Measurements from ENCODE around the gene FAM180A. TPM values are rescaled to one million over a fixed set of nuclear protein-coding genes. Genes with fewer than 3 reads are reported as not detected.

Gene FAM180A
- total RNA-seq, 2 donors from 2014 or later = 79.1 to 133 TPM

GRCh38 chr7:135733603-135734342 is 14.8 kb downstream of the FAM180A start:
- no peak overlapping the region for H3K4me3 ChIP-seq
- TF ChIP-seq CTCF (IDR thresholded peaks at IDR 0.05) = no peak
- H3K27me3 ChIP-seq (replicated peaks; ENCODE audit: insufficient read depth) = no peaks in the 10 kb centered on the region
- DNase-seq (ENCODE audit: low spot score) (no peak), ATAC-seq (ENCODE audit: insufficient number of reproducible peaks, low FRiP score, low read depth) (no peak)
- no peaks in the 10 kb centered on the region for H3K9me3 ChIP-seq
- H3K4me1 ChIP-seq (ENCODE audit: control insufficient read depth in 1 of 2, low read depth in 2 of 2) = peaks cover 0 to 27% of the 10 kb centered on the region in 2 donors
- no peak overlapping the region for H3K27ac ChIP-seq
- H3K36me3 ChIP-seq = peaks cover 38% of the 10 kb centered on the region

DNA sequence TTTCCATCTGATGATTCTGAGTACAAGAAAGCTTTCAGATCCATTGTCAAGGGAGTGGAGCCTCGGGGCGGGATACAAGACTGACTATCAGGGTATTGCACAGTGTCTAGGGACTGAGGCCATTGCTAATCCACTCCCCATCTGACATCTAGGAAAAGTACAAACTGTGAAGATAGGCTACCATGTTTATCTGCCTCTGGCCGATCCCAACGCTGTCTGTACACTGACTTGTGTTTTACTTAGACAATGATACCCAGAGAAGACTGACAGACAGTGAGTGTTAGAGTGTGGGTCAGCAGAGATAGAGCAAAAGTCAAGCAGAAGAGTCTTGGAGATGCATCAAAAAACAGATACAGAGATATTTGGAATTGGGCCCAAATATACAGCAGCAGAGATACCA is 17.5 kb downstream of the FAM180A start:
- no peak overlapping the region for H3K4me3 ChIP-seq
- H3K9me3 ChIP-seq = no peaks in the 10 kb centered on the region
- peaks cover 0 to 16% of the 10 kb centered on the region in 2 donors for H3K4me1 ChIP-seq (ENCODE audit: control insufficient read depth in 1 of 2, low read depth in 2 of 2)
- no peak for TF ChIP-seq CTCF (IDR thresholded peaks at IDR 0.05)
- H3K27me3 ChIP-seq (replicated peaks; ENCODE audit: insufficient read depth) = no peaks in the 10 kb centered on the region
- no peak for DNase-seq (ENCODE audit: low spot score)
- no peak for ATAC-seq (ENCODE audit: insufficient number of reproducible peaks, low FRiP score, low read depth)
- peaks cover 28% of the 10 kb centered on the region for H3K36me3 ChIP-seq
- H3K27ac ChIP-seq = no peak overlapping the region

GRCh38 chr7:135729230-135729629 is 19.4 kb downstream of the FAM180A start:
- DNase-seq (ENCODE audit: low spot score) (no peak), ATAC-seq (ENCODE audit: insufficient number of reproducible peaks, low FRiP score, low read depth) (no peak)
- Histone ChIP-seq H3K4me1 (ENCODE audit: control insufficient read depth in 1 of 2, low read depth in 2 of 2) (peaks cover 0 to 16% of the 10 kb centered on the region in 2 donors), H3K27ac (no peak overlapping the region), H3K4me3 (no peak overlapping the region), H3K9me3 (no peaks in the 10 kb centered on the region), H3K27me3 (replicated peaks; ENCODE audit: insufficient read depth) (no peaks in the 10 kb centered on the region), H3K36me3 (peaks cover 10% of the 10 kb centered on the region)
- no peak for TF ChIP-seq CTCF (IDR thresholded peaks at IDR 0.05)

GRCh38 chr7:135728136-135728669 is 20.4 kb downstream of the FAM180A start, which contains the start of gene SLC13A4:
SLC13A4 (minus strand) TSS chr7:135728186; CDS start chr7:135727496, 690 bp downstream.
- no peak for ATAC-seq (ENCODE audit: insufficient number of reproducible peaks, low FRiP score, low read depth)
- Histone ChIP-seq H3K9me3 (no peaks in the 10 kb centered on the region), H3K4me3 (no peak within 1 kb of the TSS), H3K4me1 (ENCODE audit: control insufficient read depth in 1 of 2, low read depth in 2 of 2) (peaks cover 0 to 16% of the 10 kb centered on the region in 2 donors), H3K27ac (no peak within 1 kb of the TSS), H3K27me3 (replicated peaks; ENCODE audit: insufficient read depth) (no peaks in the 10 kb centered on the region), H3K36me3 (peaks cover under 1% of the 10 kb centered on the region)
- no peak for TF ChIP-seq CTCF (IDR thresholded peaks at IDR 0.05)
- DNase-seq (ENCODE audit: low spot score) = no peak

DNA sequence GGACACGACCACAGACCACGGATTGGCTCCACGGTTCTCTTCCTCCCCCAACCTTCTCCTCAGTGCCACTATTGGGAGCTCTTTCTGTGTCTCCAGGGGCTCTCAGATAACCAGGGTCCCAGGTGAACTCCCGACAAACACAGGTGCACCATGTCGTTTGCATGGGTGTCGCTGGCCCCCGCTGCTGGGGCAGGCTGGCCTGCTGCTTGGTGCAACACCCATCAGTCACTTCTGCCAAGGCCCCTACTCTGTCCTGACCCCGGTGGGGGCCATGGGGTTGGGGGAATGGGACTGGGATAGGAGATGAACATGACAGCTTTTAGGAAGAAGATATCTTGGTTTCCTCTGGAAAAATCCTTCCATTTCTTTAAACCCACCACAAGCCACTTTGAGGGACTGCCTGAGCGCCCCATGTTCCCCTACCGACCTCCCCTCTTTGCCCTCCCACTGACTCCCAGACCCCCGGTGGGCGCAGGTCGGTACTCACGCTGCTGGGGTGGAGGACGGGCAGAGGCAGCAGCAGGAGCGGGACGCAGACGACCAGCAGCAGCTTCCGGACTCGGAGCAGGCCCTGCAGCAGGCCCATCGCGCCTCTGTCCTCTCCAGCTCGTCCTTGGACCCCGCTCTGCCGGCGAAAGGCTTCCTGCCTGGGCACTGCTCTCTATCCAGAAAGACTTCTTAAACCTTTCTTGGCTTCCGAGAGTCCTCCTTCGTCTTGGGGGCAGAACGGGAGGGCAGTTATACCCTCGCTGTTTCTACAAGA is 21.5 kb downstream of the FAM180A start:
- H3K36me3 ChIP-seq = no peaks in the 10 kb centered on the region
- H3K27me3 ChIP-seq (replicated peaks; ENCODE audit: insufficient read depth) = no peaks in the 10 kb centered on the region
- no peak for ATAC-seq (ENCODE audit: insufficient number of reproducible peaks, low FRiP score, low read depth)
- no peak overlapping the region for H3K4me3 ChIP-seq
- no peak overlapping the region for H3K27ac ChIP-seq
- no peak for TF ChIP-seq CTCF (IDR thresholded peaks at IDR 0.05)
- no peak for DNase-seq (ENCODE audit: low spot score)
- peaks cover 0 to 16% of the 10 kb centered on the region in 2 donors for H3K4me1 ChIP-seq (ENCODE audit: control insufficient read depth in 1 of 2, low read depth in 2 of 2)
- H3K9me3 ChIP-seq = no peaks in the 10 kb centered on the region
